ENCODE data around the gene EIF4E1B.

DNA sequence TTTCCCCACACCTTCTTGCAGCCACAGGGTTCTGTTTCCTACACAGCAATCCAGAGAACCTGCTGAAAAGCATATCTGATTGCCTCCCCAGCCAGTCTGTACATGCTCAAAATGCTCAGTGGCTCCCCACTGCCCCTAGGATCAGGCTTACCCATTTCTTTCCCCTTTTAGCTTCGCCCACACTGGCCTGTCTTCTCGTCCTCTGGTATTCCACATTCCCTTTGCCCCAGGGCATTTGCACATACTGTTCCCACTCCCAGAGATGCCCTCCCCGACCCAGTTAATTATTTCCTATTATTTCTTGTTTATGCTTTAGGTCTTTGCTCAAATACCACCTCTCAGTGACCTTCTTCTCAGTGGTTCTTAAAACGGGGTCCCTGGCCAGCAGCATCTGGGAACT lies 10.1 kb downstream of the EIF4E1B start:
- TF ChIP-seq, protein P1, sequence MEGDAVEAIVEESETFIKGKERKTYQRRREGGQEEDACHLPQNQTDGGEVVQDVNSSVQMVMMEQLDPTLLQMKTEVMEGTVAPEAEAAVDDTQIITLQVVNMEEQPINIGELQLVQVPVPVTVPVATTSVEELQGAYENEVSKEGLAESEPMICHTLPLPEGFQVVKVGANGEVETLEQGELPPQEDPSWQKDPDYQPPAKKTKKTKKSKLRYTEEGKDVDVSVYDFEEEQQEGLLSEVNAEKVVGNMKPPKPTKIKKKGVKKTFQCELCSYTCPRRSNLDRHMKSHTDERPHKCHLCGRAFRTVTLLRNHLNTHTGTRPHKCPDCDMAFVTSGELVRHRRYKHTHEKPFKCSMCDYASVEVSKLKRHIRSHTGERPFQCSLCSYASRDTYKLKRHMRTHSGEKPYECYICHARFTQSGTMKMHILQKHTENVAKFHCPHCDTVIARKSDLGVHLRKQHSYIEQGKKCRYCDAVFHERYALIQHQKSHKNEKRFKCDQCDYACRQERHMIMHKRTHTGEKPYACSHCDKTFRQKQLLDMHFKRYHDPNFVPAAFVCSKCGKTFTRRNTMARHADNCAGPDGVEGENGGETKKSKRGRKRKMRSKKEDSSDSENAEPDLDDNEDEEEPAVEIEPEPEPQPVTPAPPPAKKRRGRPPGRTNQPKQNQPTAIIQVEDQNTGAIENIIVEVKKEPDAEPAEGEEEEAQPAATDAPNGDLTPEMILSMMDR (IDR thresholded peaks at IDR 0.05): no peak
- TF ChIP-seq POLR2A (IDR thresholded peaks at IDR 0.05): no peak

Measured in thyroid gland (tissue), 4 donors.